ENCODE measurements around the gene CHD2. TPM values are rescaled to one million over a fixed set of nuclear protein-coding genes. Genes with fewer than 3 reads are reported as not detected.

The CHD2 gene
- total and polyA plus RNA-seq, 2 donors (not counting 3 experiments of a cell fraction or from before 2014, with no cell fraction given), result 53.8 to 97.9 TPM

DNA sequence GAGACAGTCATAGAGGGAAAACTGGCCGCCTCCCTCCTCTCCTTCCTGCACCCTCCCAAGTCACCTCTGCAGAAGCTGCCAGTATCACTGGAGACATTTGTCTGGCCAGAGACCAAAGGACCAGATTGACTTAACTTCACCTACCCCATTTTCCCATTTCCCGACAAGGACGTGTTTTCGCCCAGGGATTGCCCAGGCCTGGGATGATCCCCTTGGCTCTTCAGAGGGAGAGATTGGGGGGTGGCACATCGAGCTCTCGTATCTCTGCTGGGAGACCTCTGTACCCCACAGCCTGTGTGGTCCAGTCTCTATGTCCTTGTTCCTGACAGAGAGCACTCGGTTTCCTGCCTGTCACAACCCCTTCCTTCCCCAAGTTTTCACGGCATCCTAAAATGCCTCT lies 157.5 kb downstream of the CHD2 start:
- TF ChIP-seq, protein P1, sequence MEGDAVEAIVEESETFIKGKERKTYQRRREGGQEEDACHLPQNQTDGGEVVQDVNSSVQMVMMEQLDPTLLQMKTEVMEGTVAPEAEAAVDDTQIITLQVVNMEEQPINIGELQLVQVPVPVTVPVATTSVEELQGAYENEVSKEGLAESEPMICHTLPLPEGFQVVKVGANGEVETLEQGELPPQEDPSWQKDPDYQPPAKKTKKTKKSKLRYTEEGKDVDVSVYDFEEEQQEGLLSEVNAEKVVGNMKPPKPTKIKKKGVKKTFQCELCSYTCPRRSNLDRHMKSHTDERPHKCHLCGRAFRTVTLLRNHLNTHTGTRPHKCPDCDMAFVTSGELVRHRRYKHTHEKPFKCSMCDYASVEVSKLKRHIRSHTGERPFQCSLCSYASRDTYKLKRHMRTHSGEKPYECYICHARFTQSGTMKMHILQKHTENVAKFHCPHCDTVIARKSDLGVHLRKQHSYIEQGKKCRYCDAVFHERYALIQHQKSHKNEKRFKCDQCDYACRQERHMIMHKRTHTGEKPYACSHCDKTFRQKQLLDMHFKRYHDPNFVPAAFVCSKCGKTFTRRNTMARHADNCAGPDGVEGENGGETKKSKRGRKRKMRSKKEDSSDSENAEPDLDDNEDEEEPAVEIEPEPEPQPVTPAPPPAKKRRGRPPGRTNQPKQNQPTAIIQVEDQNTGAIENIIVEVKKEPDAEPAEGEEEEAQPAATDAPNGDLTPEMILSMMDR (IDR thresholded peaks at IDR 0.05; ENCODE audit: extremely low read depth in 1 of 2, insufficient read depth in 1 of 2, low read depth in 1 of 2, low read length in 2 of 2), result no peak
- TF ChIP-seq POLR2A (IDR thresholded peaks at IDR 0.05; ENCODE audit: low read depth, low read length) (no peak), FOS (IDR thresholded peaks at IDR 0.05; ENCODE audit: borderline replicate concordance, insufficient read depth, low read length) (no peak), GATA2 (IDR thresholded peaks at IDR 0.05; ENCODE audit: insufficient read depth, insufficient read length, low read depth, low read length) (no peak), POLR2AphosphoS5 (IDR thresholded peaks at IDR 0.05; ENCODE audit: insufficient read depth, low read depth, low read length) (no peak), MYC (IDR thresholded peaks at IDR 0.05; ENCODE audit: low read depth, low read length) (no peak), JUN (IDR thresholded peaks at IDR 0.05; ENCODE audit: borderline replicate concordance, insufficient read depth, insufficient read length, low read depth) (no peak), EZH2 (IDR thresholded peaks at IDR 0.05; ENCODE audit: borderline replicate concordance, low read depth, low read length, severe bottlenecking) (no peak)
- TF ChIP-seq, protein P2, sequence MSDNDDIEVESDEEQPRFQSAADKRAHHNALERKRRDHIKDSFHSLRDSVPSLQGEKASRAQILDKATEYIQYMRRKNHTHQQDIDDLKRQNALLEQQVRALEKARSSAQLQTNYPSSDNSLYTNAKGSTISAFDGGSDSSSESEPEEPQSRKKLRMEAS (IDR thresholded peaks at IDR 0.05; ENCODE audit: insufficient read depth, insufficient read length), result no peak
- CTCF ChIA-PET, result interaction anchor here (2.9 kb wide), 1 partner anchor 28 kb away, joined by 13 read pairs; no protein-coding TSS in a partner anchor
- intact Hi-C loops (cut with micrococcal nuclease) (no loop called here), dilution Hi-C loops (cut with MboI; ENCODE audit: extremely low pct_ligation_motif_present, low sequenced_read_pairs) (no loop called here)
- Histone ChIP-seq H3K9ac (replicated peaks; ENCODE audit: extremely low read depth, insufficient read depth, low read length) (no peak overlapping the region), H3K9me1 (replicated peaks; ENCODE audit: control insufficient read depth, extremely low read depth, insufficient read depth, low read length) (no peaks in the 10 kb centered on the region), H3K4me2 (ENCODE audit: insufficient read depth, low read length) (no peak overlapping the region), H3K4me1 (ENCODE audit: control insufficient read depth, extremely low read depth, insufficient read depth, low read length) (no peaks in the 10 kb centered on the region), H4K20me1 (replicated peaks; ENCODE audit: control insufficient read depth, extremely low read depth, insufficient read depth, low read length) (no peaks in the 10 kb centered on the region), H3K9me3 (replicated peaks; ENCODE audit: control insufficient read depth, insufficient read depth, low read length) (no peaks in the 10 kb centered on the region), H3K27me3 (ENCODE audit: control insufficient read depth in 2 of 2, insufficient read depth in 2 of 2, low read length in 2 of 2) (no peaks in the 10 kb centered on the region), H3K4me3 (replicated peaks in 1 of 3; ENCODE audit: insufficient read depth in 1 of 3, low read depth in 1 of 3, low read length in 3 of 3) (no peak overlapping the region), H3K36me3 (ENCODE audit: control insufficient read depth in 2 of 2, extremely low read depth in 1 of 2, insufficient read depth in 2 of 2, low read length in 2 of 2) (no peaks in the 10 kb centered on the region), H2AFZ (ENCODE audit: low read depth, low read length) (no peak overlapping the region), H3K27ac (ENCODE audit: insufficient read depth, low read depth, low read length) (no peak overlapping the region), H3K79me2 (ENCODE audit: control insufficient read depth, insufficient read depth, low read length) (no peaks in the 10 kb centered on the region)
- BruUV-seq (replicated peaks), result no TSS peak
- no peak for FAIRE-seq
- no peak for DNase-seq (ENCODE audit: low read depth, low spot score)
- POLR2A ChIA-PET, result no interaction called here
